ENCODE data around the gene SPATA16.

Gene SPATA16

DNA sequence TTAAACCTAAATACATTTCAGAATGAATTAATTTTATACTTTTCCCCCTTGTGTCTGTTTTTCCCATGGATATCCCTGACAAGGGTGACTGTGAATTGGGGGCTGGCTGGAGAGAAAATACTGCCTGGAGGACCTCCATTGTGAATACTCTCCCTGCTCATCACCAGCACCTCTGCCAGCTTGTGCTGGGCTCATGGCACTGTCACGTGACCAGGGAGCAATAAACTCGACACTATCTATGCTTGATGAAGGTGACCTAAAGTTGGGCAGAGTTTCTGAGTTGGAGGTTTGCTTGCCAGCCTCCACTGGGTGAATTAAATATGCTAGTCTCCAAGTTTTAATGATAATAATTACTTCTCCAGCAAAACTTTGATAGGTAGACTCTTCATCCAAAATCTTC, 189.5 kb downstream of the SPATA16 start:
- no peak for DNase-seq (ENCODE audit: low read depth in 2 of 2)

DNA sequence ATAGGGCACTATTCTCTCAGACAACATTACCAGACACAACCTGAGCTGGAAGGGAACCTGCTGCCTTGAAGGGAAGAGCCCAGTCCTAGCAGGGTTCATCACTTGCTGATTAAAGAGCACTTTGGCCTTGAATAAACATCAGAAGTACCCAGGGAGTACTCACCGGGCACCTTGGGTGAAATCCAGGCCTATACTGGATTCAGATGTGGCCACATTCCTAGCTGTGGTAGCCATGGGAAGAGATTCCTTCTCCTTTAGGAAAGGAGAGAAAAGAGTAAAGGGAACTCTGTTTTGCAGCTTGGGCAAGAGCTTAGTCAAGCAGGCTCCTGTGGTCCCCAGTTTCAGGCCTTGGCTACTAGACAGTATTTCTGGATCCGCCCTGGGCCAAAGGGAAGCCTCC, 195.0 kb downstream of the SPATA16 start:
- no peak for DNase-seq (ENCODE audit: low read depth in 2 of 2)

DNA sequence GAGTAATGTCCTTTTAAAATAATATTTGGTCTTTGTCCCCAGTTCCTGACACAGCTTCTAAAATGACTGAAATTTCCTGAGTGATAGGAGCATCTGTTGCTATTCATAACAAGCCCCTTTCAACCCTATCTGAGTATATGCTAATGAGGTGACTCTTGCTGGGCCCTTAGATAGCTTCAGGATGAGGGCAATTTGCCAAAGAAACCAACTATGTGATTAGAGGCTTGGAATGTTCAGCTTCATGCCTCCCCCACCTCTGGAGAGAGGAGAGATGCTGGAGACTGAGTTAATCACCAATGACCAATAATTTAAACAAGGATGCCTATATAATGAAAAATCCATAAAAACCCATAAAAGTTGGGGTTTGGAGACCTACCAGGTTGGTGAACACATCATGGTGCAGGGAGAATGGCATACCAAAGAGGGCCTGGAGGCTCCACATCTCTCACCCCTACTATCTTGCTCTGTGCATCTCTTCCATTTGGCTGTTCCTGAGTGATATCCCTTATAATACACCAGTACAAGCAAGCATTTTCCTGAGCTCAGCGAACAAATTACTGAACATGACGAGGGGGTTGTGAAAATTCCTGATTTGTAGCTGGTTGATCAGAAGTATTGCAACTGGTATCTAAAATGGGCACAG, 201.3 kb downstream of the SPATA16 start:
- DNase-seq (ENCODE audit: low read depth in 2 of 2), result no peak

DNA sequence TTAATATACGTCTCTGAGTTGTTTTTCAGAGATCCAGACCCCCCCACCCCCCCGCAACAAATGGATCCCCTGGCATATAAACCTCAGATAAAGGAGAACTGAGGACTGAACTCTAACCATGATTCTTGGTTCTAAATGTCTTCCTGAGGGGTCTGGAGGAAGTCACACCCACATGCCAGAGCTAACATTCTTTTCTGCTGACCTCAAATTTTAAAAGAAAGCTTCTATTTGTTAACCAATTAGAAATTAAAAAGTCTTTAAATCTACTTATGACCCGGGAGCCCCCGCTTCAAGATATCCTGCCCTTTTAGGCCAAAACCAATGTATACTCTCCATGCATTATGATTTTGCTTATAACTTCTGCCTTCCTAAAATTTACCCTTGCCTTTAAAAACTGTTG, 202.2 kb downstream of the SPATA16 start:
- no peak for DNase-seq (ENCODE audit: low read depth in 2 of 2)

DNA sequence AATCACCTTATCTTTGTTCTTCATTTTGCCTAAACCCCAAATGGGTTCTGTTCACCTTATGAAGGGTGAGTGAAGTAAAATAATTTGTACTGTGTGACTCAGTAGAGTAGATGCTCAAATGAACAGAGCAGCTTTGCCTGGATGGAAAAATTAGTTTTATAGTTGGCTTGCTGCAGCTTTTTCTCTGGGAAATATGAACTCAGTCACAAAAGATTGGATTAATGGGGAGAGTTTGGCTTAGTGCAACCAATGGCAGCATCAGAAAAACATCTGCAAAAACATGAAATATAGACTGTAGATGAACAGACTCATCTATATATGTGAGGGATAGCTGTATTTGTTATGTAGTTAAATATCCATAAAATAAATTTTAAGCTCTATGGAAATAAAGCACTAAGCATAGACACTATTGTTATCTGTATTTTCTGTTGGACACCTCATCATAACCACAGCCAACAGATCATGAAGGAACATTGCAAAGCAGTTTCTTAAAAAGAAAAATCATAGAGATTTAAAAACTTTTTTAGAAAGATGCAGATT, 209.2 kb downstream of the SPATA16 start:
- no peak for DNase-seq (ENCODE audit: low read depth in 2 of 2)

DNA sequence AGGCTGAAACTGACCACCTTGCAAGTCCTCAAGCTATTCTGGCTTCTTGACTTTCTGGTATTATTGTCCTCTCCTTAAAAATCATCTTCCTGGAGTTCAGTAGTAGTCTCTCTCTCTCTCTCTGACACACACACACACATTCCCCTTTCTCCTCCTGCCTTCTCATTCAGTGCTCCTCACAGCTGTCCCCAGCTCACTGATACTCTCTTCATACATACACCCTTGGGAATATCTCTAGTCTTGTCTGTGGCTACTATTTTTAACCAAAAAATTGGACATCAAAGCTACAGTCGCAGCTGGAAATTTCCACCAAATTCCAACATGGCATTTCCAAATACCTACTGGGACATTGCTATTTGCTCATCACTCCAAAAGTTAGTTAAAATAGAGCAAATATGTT, 211.6 kb downstream of the SPATA16 start:
- no peak for DNase-seq (ENCODE audit: low read depth in 2 of 2)

DNA sequence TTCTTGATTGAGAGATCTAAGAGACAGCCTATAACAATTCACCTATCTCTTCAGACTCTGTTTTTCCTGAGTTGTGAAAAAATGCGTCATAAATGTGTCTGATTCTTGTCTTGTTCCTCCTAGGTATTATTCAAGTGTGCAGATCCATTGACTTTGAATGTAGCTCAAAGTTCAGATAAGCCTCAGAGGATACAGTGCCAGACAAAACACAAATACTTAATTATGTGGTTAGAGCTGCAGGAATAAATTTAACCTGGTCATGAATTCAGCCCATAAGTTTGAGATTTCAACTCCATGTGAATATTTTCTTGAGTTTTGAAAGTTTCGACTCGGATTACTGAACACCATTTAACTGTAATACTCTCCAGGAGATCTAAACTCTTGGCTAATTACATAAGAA, 216.5 kb downstream of the SPATA16 start:
- DNase-seq (ENCODE audit: low read depth in 2 of 2), result no peak

DNA sequence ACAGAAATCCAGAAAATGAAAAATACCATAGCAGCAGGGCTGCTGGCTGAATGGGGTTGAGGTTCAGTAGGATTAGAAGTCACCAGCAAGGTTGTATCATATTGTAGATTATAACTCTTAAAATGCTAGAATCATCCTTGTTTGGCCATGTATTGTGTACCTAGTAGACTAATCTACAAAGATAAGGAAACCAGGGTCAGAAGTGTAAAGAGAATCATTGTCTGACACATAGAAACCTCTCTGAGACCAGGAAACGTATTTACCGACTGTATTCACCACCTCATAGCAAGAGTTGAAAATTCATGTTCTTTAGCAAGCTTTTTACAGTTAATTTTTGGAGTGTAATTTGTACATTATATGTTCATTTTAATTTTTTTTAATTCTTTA, 221.7 kb downstream of the SPATA16 start:
- DNase-seq (ENCODE audit: low read depth in 2 of 2), result no peak

DNA sequence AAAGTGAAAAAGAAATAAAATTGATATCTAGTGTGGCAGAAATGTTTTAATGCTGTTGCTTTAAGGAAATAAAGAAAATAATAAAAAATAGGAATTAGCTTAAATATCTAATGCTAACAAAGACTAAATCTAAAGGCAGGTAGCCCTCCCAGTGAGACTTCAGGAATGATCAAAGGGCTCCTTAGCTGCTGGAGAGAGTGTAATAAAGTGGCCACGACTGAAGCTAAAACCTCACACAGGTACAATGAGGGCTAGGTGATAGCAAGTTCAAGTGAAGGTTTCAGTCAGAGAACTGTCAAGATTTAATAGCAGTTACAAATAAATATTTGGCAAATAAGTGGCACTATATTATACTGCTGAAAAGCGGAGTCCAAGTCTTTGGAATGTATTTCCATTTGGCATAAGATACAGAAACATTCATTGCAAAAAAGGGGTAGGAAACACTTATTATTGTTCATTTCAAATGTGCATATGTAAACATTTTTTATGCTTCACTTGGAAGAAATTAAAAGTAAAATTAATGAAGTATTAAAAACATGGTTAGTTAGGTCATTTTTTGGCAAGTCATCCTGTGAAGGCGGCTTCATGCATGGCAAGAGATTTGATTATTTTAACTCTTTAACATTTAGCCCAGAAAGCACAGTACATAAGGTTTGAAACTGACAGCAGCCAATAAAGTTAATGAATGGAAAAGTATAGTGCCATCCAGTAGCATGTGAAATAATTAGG, 222.3 kb downstream of the SPATA16 start:
- no peak for DNase-seq (ENCODE audit: low read depth in 2 of 2)

DNA sequence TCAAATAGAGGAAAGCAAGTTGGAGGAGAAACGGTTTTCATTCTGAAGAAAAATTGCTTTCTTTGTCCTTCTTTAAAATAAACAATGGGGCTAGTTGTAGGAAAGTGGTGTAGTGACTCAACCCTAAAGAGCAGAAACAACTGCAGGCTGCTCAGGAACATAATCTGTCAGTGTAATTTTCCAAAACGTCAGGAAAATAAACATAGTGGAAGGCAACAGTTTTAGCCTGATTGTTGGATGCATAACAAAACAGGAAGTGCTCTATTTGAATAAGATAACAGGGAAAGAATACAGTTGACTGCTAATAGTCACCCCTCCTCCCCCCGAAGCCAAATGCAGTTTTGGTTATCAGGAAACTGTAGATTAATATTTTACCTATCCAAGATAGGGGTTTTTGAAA, 222.9 kb downstream of the SPATA16 start:
- no peak for DNase-seq (ENCODE audit: low read depth in 2 of 2)

DNA sequence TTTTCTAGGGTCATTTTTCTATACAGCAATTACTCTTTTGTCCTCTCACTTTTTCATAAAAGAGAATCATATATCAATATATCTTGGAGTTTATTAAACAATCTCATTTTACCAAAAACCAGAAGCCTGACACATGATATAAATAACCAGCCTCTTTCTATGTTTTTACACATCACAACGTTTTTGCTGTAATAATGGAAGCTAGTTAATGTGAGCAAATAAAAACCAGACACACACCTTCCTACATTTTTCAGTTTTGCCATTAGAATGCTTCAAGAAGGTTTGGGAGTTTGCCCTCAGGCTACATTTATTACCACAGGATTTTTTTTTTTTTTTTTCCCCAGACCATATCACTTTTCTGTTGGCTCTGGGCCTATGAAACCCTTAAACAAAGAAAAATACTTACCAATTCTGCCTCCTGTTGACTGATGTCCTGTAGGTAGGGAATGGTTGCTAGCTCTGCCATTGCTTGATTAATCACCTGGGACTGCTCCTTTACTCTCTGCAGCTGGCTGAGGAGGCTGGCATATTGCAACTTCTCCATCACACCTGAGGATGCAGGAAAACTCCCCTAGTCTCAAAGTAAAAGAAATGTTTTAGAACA, 225.0 kb downstream of the SPATA16 start:
- no peak for DNase-seq (ENCODE audit: low read depth in 2 of 2)

DNA sequence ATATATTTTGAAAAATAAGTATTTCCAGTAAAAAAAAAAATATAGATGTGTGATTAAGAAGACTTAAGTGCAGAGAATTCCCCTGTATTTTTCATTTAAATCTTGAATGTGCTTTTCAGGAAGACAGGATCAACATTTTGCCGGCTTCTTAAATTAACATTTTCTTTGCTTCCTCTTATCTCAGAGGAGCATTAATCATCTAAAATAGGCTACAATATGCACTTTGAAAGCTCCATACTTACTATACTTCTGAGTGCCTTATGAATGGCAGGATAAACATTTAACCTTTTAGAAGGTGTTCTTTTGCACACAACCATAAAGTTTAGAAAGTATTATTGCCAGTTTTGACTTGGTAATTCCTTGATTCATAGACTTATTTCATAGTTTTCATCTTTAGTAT, 226.2 kb downstream of the SPATA16 start:
- no peak for DNase-seq (ENCODE audit: low read depth in 2 of 2)

DNA sequence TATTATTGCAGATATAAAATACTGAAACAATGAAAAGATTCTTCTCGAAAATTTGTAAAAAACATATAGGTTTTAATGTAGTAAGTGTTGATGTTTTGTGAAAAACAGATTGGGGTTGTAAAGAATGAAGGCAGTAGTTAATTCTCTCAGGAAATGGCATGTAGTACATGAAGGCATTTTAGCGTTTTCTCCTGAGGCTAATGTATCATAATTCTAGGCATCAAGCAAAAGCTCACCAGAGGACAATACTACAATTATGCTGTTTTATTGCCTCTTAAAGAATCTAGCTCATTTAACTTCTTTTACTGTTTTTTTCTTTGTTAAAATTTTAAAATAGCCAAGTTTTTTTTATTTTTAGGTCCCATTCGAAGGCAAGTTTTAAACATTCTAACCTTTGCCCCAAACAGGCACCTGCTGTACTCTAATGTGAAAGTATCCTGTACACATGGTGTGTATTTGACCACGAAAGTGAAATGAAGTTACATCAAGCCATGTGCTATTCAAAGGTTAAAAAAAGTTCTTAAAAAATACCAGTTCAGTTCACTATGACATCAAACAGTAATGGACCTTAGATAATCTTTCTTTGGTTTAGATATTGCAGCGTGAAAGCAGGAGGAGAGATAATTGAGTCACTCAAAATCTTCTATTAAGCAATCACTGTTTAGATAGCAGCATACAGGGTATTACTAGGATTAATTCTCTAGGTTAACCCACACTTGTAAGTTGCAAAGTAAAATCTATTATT, 227.0 kb downstream of the SPATA16 start:
- no peak for DNase-seq (ENCODE audit: low read depth in 2 of 2)

DNA sequence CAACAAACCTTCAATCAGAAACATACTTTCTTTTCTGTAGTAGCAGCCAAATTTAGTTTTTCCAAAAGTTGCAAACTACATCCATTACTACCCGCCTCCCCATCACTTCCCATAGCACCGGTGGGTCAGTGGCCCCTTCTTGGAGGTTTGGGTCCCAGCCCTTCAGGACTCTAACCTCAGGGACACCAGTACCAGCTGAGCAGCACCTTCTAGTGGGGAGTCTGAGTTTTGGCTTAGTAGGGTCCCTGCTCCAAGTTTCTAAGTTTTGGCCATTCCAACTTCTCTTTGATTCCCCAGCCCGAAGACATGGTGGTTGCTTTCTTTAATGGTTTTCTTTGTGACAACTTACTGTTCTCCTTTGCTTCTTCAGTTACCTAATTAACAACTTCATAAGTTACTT, 229.9 kb downstream of the SPATA16 start:
- no peak for DNase-seq (ENCODE audit: low read depth in 2 of 2)

DNA sequence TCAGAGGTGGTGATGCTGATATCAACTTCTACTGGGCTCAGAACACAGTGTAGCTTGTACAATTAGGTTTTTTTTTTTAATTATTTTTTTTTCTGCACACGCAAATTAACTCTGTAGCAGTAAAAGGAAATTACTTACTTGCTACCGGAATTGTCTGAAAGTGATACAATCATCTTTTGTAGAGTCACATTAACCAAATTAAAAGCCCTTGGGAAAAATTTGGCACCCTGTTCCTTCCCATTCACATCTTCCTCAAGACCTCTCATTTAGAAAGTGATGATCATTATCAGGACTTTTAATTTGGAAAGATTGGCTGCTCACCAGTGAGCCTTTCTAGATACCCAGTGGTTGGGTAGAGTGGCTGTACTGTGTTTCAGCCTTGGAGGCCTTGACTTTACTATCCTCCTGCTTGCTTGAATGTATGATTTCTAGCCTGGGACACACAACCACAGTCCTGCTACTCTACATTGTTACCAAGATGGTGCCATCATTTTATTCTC, 232.2 kb downstream of the SPATA16 start:
- no peak for DNase-seq (ENCODE audit: low read depth in 2 of 2)

DNA sequence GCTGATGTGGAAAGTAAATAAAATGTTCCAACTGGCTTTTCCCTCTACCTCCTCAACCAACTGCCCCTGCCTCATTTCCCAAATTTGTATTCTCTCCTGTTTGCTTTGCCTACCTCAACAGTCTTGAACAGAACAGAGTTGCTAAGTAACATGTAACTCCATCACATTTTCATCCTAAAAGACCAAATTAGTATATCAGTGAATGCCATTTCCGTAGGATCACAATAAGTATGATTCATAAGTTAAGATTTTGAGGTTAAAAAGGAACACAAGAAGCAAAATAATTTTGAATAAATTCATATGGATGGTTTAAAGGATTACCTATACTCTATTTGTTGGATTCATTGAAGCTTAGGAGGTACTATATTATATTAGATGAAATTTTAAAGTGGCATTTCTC, 235.6 kb downstream of the SPATA16 start:
- DNase-seq (ENCODE audit: low read depth in 2 of 2), result no peak

DNA sequence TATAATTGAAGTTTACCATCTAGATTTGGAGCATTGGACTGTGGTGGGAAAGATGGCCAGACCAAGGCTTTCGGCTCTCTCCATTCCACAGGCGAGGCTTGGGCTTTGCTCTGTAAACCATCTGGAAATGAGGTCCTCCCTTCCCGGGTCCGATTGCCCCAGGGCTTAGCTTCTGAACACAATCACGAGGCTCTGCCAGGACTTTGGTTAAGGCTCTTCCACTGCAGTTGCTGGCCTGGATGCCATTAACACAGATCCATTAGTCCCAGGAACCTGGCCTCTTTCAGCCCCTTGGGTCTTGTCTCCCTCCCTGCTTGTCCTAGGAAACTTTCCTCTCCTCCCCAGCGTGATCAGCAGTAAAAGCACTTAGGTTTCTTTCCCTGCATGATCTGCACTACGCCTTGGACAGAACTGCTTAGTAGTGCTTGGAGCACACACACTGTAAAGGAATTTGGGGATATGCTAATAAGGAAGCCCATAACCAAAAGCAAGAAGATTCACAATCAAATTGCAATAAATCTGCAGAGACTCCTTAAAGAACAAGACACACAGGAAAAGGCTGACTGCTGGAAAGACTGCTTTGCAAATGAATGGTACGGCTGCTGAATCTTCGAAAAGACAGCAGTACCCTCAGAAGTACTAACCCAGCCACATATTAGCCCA, 236.2 kb downstream of the SPATA16 start:
- DNase-seq (ENCODE audit: low read depth in 2 of 2), result no peak

DNA sequence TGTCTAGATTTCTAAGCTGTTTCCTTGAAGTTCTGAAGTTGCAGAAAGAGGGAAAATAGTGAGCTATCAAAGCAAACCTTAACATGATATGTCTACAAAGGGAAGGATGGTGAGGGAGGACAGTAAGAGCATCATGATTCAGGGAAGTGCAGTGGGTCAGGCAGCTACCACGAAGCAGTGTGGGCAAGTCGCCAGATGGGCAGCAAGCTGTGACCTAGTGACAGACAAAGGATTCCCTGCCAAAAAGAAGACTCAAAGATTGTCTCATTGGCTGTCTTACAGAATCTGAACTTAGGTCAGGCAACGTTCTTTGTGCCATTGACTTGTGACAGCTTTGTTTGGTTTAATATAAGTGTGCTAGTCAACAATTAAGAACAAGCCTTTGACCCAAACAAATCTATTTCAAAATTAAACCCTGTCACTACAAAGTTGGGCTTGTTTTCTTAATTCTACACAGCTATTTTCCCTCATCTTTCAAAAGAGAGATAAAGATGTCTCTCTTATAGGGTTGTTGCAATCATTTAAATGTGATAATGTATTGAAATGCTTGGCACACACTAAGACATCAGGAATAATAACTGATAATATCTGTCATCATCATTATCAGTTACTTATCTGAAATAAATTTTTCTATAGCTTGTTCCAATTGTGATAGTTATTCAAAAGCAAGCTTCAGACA, 237.3 kb downstream of the SPATA16 start:
- no peak for DNase-seq (ENCODE audit: low read depth in 2 of 2)

DNA sequence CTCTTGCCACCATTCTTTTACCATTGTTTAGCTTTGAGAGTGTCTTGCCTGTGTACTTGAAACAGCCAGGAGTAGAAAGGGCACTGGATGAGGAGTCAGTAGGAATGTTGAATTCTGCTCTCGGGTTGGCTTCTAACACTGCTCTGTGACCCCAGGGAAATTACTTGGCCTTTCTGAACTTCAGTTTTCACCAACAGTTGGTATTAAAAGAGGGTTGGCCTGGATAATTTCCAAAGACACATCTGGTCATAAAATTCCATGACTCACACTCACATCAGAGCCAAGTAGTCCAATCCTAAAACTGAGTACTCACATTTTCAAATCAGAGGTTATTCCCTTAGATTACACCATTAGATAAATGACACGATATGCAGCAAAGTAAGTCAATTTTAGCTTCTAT, 248.9 kb downstream of the SPATA16 start:
- no peak for DNase-seq (ENCODE audit: low read depth in 2 of 2)

DNA sequence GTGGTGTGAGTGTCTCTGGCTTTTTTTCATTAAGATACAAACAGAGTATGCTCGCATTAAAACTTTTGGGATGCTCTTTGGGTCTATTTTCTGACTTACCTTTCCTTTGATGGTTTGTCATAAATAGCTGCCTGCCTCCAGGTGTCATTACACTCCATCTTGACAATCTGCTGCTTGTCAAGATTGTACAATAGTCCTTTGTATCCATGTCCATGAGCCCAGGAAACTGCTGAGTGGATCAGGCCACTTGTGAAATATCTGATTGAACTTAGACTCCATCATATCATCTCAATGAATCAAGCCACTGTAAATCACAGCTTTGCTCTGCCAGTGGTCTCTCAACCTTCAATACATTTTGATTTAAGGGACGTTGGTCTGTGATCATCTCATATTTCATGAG, 255.3 kb downstream of the SPATA16 start:
- DNase-seq (ENCODE audit: low read depth in 2 of 2), result no peak

DNA sequence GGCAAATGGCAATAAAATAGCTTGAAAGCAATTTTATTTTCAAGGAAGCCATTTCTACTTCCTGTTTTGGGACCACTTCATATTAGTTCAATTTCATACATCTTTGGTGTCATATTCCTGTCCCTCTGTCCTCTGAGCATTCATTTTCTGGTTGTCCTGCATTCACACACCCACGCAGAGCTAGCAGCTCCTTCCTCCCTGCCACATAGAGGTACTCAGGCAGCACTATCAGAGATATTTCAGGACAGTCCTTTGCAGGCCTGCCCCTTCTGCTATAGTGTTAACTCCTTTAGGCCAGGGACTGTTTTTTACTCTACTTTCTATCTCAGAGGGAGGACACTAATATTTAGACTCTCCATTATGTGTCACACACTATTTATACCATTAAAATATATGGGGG, 258.5 kb downstream of the SPATA16 start:
- DNase-seq (ENCODE audit: low read depth in 2 of 2), result no peak
